Naive thymus-derived CD4-positive, alpha-beta T cell (primary cell): ENCODE results near the gene STIM1. TPM values are rescaled to one million over a fixed set of nuclear protein-coding genes. Genes with fewer than 3 reads are reported as not detected.

Experiments
- ATAC-seq: fragments of 150-1000 bp; cut with Tn5 transposase; 2 replicates; pipeline ENCODE4 v1.10.0; 2021; ENCODE audit warnings: mild to moderate bottlenecking, moderate library complexity
- CTCF ChIA-PET: fragments of 350-600 bp; sonication (Branson Sonifier 250); formaldehyde crosslinking; loops from one replicate; lab custom pipeline; 2021; ENCODE audit warnings: antibody characterized with exemption; lab: Charles Lee
- POLR2A ChIA-PET: fragments of 350-600 bp; sonication (Branson Sonifier 250); formaldehyde crosslinking; loops from one replicate; lab custom pipeline; 2021; ENCODE audit warnings: antibody characterized with exemption, inconsistent platforms; lab: Charles Lee
- DNase-seq, 9 donors: peaks; one replicate each; pipeline versions ENCODE4 v3.0.0 to v3.0.0-alpha.2; 2020 to 2022; ENCODE audit warnings: mixed read lengths in 1 of 9
- H3K27ac ChIP-seq: one replicate; pipeline ENCODE4 v1.7.0; 2013; ENCODE audit warnings: mild to moderate bottlenecking, low read depth, low read length, moderate library complexity
- H3K27me3 ChIP-seq, 2 donors: one replicate each; pipeline ENCODE4 v1.7.0; 2013; ENCODE audit warnings: low read length in 2 of 2, mild to moderate bottlenecking in 2 of 2, moderate library complexity in 2 of 2; ENCODE audit not compliant: control insufficient read depth in 2 of 2, insufficient read depth in 2 of 2
- H3K36me3 ChIP-seq, 3 experiments: 1 replicate in 2 of 3; 2 replicates in 1 of 3; pipeline ENCODE4 v1.7.0; 2013; ENCODE audit warnings: low read length in 3 of 3, mild to moderate bottlenecking in 3 of 3, moderate library complexity in 1 of 3; ENCODE audit not compliant: insufficient read depth in 3 of 3, control insufficient read depth in 2 of 3
- H3K4me1 ChIP-seq, 2 donors: one replicate each; pipeline ENCODE4 v1.7.0; 2013; ENCODE audit warnings: low read length in 2 of 2, mild to moderate bottlenecking in 2 of 2, moderate library complexity in 1 of 2; ENCODE audit not compliant: control insufficient read depth in 2 of 2, insufficient read depth in 2 of 2
- H3K4me3 ChIP-seq: 2 replicates; pipeline ENCODE4 v1.7.0; 2013; ENCODE audit warnings: mild to moderate bottlenecking, low read length
- H3K9me3 ChIP-seq, 3 experiments: 1 replicate in 2 of 3; 2 replicates in 1 of 3; pipeline ENCODE4 v1.7.0; 2013; ENCODE audit warnings: low read length in 3 of 3; ENCODE audit not compliant: control insufficient read depth in 2 of 3
- H3K27ac Mint-ChIP-seq, 9 donors: one replicate each; pipeline ENCODE4 v1.8.0; 2020 to 2022; ENCODE audit warnings: mixed read lengths in 9 of 9, mild to moderate bottlenecking in 8 of 9, moderate library complexity in 5 of 9, inconsistent platforms in 2 of 9
- H3K27me3 Mint-ChIP-seq, 5 donors: one replicate each; pipeline ENCODE4 v1.8.0; 2021 to 2022; ENCODE audit warnings: mixed read lengths in 5 of 5, mild to moderate bottlenecking in 1 of 5
- H3K36me3 Mint-ChIP-seq, 5 donors: one replicate each; pipeline ENCODE4 v1.8.0; 2020 to 2022; ENCODE audit warnings: mixed read lengths in 5 of 5, mild to moderate bottlenecking in 3 of 5, inconsistent platforms in 1 of 5
- H3K4me1 Mint-ChIP-seq, 7 donors: one replicate each; pipeline ENCODE4 v1.8.0; 2020 to 2022; ENCODE audit warnings: mixed read lengths in 7 of 7, mild to moderate bottlenecking in 3 of 7, inconsistent platforms in 1 of 7
- H3K4me3 Mint-ChIP-seq, 10 donors: one replicate each; pipeline ENCODE4 v1.8.0; 2020 to 2022; ENCODE audit warnings: mild to moderate bottlenecking in 10 of 10, mixed read lengths in 10 of 10, moderate library complexity in 6 of 10, inconsistent platforms in 2 of 10
- H3K9me3 Mint-ChIP-seq, 11 donors: one replicate each; pipeline ENCODE4 v1.8.0; 2020 to 2022; ENCODE audit warnings: mixed read lengths in 11 of 11, mild to moderate bottlenecking in 4 of 11, inconsistent platforms in 1 of 11, moderate library complexity in 1 of 11
- intact Hi-C, 2 donors: fragments of 100-400 bp; cut with micrococcal nuclease; formaldehyde crosslinking; loops; one replicate each; pipeline ENCODE4 v1.15.1; 2023
- polyA plus RNA-seq, 2 donors: library from polyadenylated mRNA; unstranded; fragments of 300-500 nt; fragmentation: Illumina TruSeq; gene quantifications; one replicate each; pipeline ENCODE4 v1.2.3, GENCODE V29; 2021
- total RNA-seq, 6 experiments: library from RNA in 5 of 6; stranded (reverse) in 5 of 6; gene quantifications; 1 replicate in 5 of 6; 2 replicates in 1 of 6; pipeline ENCODE4 v1.2.3 and lab custom pipeline; 2021 to 2026

Gene STIM1
- total and polyA plus RNA-seq, 7 experiments from 2014 or later = 38.4 to 117 (median 99.0) TPM

DNA sequence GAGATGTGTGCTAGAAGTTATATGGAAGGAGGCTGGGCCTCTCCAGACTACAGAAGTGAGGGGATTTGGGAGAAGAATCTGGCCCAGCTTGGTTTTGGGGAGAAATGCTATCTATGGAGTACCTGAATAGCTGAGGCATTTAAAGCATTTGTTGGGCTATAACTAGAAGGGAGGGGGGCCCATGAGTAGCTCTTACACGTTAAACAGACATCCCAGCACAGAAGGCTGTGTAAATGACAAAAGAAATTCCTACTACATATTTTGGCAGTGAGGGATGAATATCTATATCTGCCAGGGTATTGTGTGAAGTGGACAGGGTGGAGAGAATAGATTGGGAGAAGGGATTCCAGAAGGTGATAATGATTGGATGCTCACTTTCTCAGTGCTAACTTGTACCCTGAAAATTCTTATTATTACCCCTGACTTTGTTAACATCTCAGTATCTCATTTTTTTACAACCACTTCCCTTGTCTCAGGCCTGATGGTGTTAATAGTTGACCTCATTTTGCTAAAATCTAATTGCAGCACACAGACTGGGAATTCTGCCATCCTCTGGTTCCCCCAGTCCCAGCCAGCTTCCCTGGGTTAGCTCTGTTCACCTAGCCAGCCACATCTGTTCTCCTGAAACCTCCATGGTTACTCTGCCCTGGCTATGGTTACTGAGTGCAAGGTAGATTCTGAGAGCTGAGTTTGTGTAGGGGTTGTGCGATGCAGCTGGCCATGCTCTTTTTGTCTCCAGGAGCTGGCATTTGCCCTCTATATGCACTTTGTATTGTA lies 210.3 kb downstream of the STIM1 start:
- no peak for ATAC-seq
- H3K27me3 Mint-ChIP-seq = no peaks in the 10 kb centered on the region
- peak overlapping the region in 2 of 10 donors; percentile 2 to 35 for H3K4me3 Mint-ChIP-seq

DNA sequence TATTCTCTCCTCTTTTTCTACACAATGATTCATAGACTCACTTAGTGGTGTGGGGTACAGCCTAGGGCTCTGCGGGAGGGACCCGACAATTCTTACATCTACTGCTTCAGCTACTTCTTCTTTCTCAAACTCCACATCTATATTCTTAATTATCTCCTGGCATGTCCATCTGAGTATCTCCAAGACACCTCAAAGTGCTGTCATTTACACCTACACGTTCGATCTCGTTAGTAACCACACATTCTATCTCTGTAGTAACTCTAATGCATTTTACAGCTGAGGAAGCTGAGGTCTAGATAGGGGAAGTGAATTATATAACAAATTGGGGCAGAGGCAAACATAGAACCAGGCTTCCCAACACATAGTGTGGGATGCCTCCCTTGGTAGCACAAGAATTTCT lies 211.4 kb downstream of the STIM1 start:
- Mint-ChIP-seq H3K27me3 (no peaks in the 10 kb centered on the region), H3K4me1 (peaks cover 49 to 78% (median 75%) of the 10 kb centered on the region in 7 donors), H3K36me3 (peaks cover 5 to 23% (median 16%) of the 10 kb centered on the region in 5 donors), H3K4me3 (peak overlapping the region in 6 of 10 donors; percentile 3 to 40 (median 8)), H3K27ac (peak overlapping the region in 8 of 9 donors; percentile 55 to 89 (median 70)), H3K9me3 (no peaks in the 10 kb centered on the region)
- Histone ChIP-seq H3K27ac (peak overlapping the region; percentile 15), H3K27me3 (no peaks in the 10 kb centered on the region), H3K4me1 (peaks cover 26 to 47% of the 10 kb centered on the region in 2 donors), H3K4me3 (no peak overlapping the region), H3K36me3 (peaks cover 0 to 12% (median 0%) of the 10 kb centered on the region in 3 experiments), H3K9me3 (no peaks in the 10 kb centered on the region)
- ATAC-seq = peak; percentile 54
- ChIA-PET POLR2A (interaction anchor here (0.6 to 1.5 kb wide), 2 partner anchors 25 to 32 kb away, joined by 3 to 4 read pairs; no protein-coding TSS in a partner anchor), CTCF (interaction anchor here (1.0 to 8.3 kb wide), 3 partner anchors 119 to 219 kb away, joined by 4 to 164 read pairs (median 5); no protein-coding TSS in a partner anchor)
- no peak for DNase-seq
- intact Hi-C loops = no loop called here

More for the DNA sequence above, 210.3 kb downstream of the STIM1 start:
- no peak for DNase-seq
- Histone ChIP-seq H3K9me3 (no peaks in the 10 kb centered on the region), H3K4me3 (no peak overlapping the region), H3K4me1 (peaks cover 26 to 47% of the 10 kb centered on the region in 2 donors), H3K36me3 (peaks cover 0 to 18% (median 4%) of the 10 kb centered on the region in 3 experiments), H3K27me3 (no peaks in the 10 kb centered on the region), H3K27ac (peak overlapping the region; percentile 15)
- Mint-ChIP-seq H3K9me3 (no peaks in the 10 kb centered on the region), H3K4me1 (peaks cover 49 to 70% (median 69%) of the 10 kb centered on the region in 7 donors), H3K27ac (peak overlapping the region in 8 of 9 donors; percentile 55 to 86 (median 72)), H3K36me3 (peaks cover 6 to 27% (median 18%) of the 10 kb centered on the region in 5 donors)
- intact Hi-C loops = no loop called here
- CTCF ChIA-PET = interaction anchor here (0.6 to 3.2 kb wide), 4 partner anchors 138 to 216 kb away, joined by 3 to 18 read pairs (median 4); partner anchors contain the start of gene STIM1
- POLR2A ChIA-PET = interaction anchor here (0.6 to 3.3 kb wide), 7 partner anchors 8 to 310 kb away, joined by 3 to 10 read pairs (median 4); no protein-coding TSS in a partner anchor

DNA sequence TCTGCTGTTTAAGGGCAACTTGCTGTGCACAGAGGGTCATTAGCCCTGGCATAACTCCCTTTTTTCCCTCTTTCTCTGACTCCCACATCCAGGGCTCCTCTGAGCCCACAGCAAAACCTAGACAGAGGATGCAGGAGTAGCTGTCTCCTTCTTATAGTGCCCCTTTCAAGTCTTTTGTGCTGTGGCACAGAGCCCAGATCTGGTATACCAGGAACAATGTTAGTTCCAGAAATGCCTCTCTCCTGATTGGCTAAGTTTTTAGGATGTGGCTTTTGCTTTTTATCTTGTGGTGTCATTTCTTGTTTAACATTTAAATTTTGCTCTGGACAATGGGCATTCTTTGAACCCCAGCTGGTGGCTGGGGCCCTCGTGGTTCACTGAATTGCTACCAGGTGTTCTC lies 213.5 kb downstream of the STIM1 start:
- peak overlapping the region in 4 of 10 donors; percentile 2 to 27 (median 14) for H3K4me3 Mint-ChIP-seq
- Histone ChIP-seq H3K36me3 (peaks cover 2 to 19% (median 6%) of the 10 kb centered on the region in 3 experiments), H3K9me3 (no peaks in the 10 kb centered on the region), H3K4me3 (no peak overlapping the region), H3K27ac (peak overlapping the region; percentile 23), H3K4me1 (peaks cover 26 to 54% of the 10 kb centered on the region in 2 donors), H3K27me3 (no peaks in the 10 kb centered on the region)
- DNase-seq = no peak
- POLR2A ChIA-PET = interaction anchor here (0.9 to 8.6 kb wide), 5 partner anchors 121 to 227 kb away, joined by 3 to 110 read pairs (median 5); partner anchors contain the start of gene STIM1
- H3K36me3 Mint-ChIP-seq = peaks cover 5 to 28% (median 19%) of the 10 kb centered on the region in 5 donors
- peak overlapping the region; percentile 48 to 89 (median 68) for H3K27ac Mint-ChIP-seq
- ATAC-seq = peak; percentile 26
- H3K9me3 Mint-ChIP-seq = no peaks in the 10 kb centered on the region
- H3K27me3 Mint-ChIP-seq = no peaks in the 10 kb centered on the region
- intact Hi-C loops = no loop called here
- H3K4me1 Mint-ChIP-seq = peaks cover 55 to 93% (median 91%) of the 10 kb centered on the region in 7 donors
- CTCF ChIA-PET = interaction anchor here (0.8 to 8.3 kb wide), 4 partner anchors 46 to 309 kb away, joined by 3 to 164 read pairs (median 11); partner anchors contain the start of gene STIM1

DNA sequence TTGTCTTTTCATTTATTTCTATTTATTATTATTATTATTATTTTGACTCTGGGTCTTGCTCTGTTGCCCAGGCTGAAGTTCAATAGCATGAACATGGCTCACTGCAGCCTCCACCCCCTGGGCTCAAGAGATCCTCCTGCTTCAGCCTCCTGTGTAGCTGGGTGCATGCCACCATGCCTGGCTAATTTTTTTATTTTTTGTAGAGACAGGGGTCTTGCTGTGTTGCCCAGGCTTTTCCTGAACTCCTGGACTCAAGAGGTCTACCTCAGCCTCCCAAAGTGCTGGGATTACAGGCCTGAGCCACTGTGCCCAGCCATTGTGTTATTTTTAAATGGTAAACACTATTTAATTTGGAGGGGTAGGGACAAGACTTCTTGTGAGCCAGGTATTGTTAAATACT lies 215.9 kb downstream of the STIM1 start:
- ChIA-PET CTCF (interaction anchor here (0.7 to 8.3 kb wide), 18 partner anchors 11 to 263 kb away, joined by 3 to 164 read pairs (median 8); partner anchors contain the start of genes PGAP2, RHOG and STIM1), POLR2A (interaction anchor here (1.2 to 8.6 kb wide), 3 partner anchors 219 to 262 kb away, joined by 3 to 110 read pairs (median 21); partner anchors contain the start of genes RHOG and STIM1)
- H3K4me3 ChIP-seq = no peak overlapping the region
- Mint-ChIP-seq H3K27me3 (no peaks in the 10 kb centered on the region), H3K36me3 (peaks cover 5 to 39% (median 22%) of the 10 kb centered on the region in 5 donors), H3K27ac (peak overlapping the region in 8 of 9 donors; percentile 55 to 92 (median 86)), H3K4me3 (no peak overlapping the region), H3K4me1 (peaks cover 39 to 80% (median 75%) of the 10 kb centered on the region in 7 donors), H3K9me3 (no peaks in the 10 kb centered on the region)
- intact Hi-C loops = loop anchor here (5.0 kb wide), 4 partner anchors 84 to 359 kb away; no protein-coding TSS in a partner anchor
- DNase-seq = no peak
- H3K4me1 ChIP-seq = peaks cover 18 to 39% of the 10 kb centered on the region in 2 donors
- H3K9me3 ChIP-seq = no peaks in the 10 kb centered on the region
- no peaks in the 10 kb centered on the region for H3K27me3 ChIP-seq
- H3K27ac ChIP-seq = peak overlapping the region; percentile 55
- ATAC-seq = no peak
- peaks cover 6 to 32% (median 8%) of the 10 kb centered on the region in 3 experiments for H3K36me3 ChIP-seq

DNA sequence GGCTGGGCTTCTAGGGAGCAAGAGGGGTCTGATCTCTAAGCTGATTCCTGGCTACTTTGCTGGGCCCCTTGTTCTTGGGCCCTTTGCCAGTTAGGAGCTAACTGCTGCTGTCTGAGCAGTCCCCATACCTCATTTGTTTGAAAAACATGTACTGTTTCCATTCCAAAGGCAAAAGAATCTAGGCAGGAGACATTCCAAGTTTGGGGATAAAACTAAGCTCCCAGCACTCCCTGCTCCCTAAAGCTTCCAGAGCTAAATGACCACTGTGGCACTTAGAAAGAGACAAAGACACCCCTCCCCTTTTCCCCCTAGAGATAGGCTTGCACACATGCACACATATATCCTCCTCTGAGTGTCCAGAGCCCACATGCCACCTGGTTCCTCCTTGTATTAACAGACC lies 216.4 kb downstream of the STIM1 start:
- peaks cover 6 to 32% (median 8%) of the 10 kb centered on the region in 3 experiments for H3K36me3 ChIP-seq
- ChIA-PET CTCF (interaction anchor here (0.7 to 8.3 kb wide), 34 partner anchors 8 to 295 kb away, joined by 3 to 164 read pairs (median 6); partner anchors contain the start of genes PGAP2, RHOG and STIM1), POLR2A (interaction anchor here (0.6 to 8.6 kb wide), 11 partner anchors 9 to 263 kb away, joined by 3 to 110 read pairs (median 5); partner anchors contain the start of genes RHOG and STIM1)
- peaks cover 12 to 34% of the 10 kb centered on the region in 2 donors for H3K4me1 ChIP-seq
- peaks cover 34 to 80% (median 75%) of the 10 kb centered on the region in 7 donors for H3K4me1 Mint-ChIP-seq
- no peak overlapping the region for H3K4me3 ChIP-seq
- intact Hi-C loops = loop anchor here (1.0 to 5.0 kb wide), 12 partner anchors 19 to 360 kb away; partner anchors contain the start of gene PGAP2 (in 1 of the 2)
- peaks cover 5 to 37% (median 22%) of the 10 kb centered on the region in 5 donors for H3K36me3 Mint-ChIP-seq
- ATAC-seq = no peak
- H3K27ac ChIP-seq = peak overlapping the region; percentile 55
- no peaks in the 10 kb centered on the region for H3K9me3 ChIP-seq
- H3K27ac Mint-ChIP-seq = peak overlapping the region; percentile 46 to 92 (median 85)
- DNase-seq = no peak
- no peaks in the 10 kb centered on the region for H3K9me3 Mint-ChIP-seq
- H3K4me3 Mint-ChIP-seq = no peak overlapping the region
- no peaks in the 10 kb centered on the region for H3K27me3 Mint-ChIP-seq
- H3K27me3 ChIP-seq = no peaks in the 10 kb centered on the region
